GM19193 (cell line): Measurements from ENCODE around the gene AASDH.

ENCODE experiments used
- POLR2A ChIP-seq: IDR thresholded peaks from 4 replicates; pipeline ENCODE4 v1.6.1; 2011; ENCODE audit not compliant: insufficient read depth, insufficient read length; ENCODE audit errors: extremely low read depth

Gene AASDH

DNA sequence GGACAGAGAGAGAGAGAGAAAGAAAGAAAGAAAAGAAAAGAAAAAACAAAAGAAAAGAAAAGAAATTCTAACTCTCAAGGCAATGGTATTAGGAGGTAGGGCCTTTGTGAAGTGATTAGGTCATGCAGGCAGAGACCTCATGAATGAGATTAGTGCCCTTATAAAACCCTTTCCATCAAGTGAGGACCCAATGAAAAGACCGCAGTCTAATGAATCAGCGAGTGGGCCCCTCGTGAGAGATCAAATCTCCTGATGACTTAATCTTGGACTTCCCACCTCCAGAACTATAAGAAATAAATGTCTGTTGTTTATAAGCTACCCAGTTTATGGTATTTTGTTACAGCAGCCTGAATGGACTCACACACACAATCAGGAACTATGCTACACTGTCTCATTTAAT is 16.9 kb downstream of the AASDH start:
- no peak for TF ChIP-seq POLR2A

GRCh38 chr4:56360071-56360470 is 27.2 kb downstream of the AASDH start:
- TF ChIP-seq POLR2A: no peak

- no peak for TF ChIP-seq POLR2A
Observed at GRCh38 chr4:56356650-56357049, 30.6 kb downstream of the AASDH start.

DNA sequence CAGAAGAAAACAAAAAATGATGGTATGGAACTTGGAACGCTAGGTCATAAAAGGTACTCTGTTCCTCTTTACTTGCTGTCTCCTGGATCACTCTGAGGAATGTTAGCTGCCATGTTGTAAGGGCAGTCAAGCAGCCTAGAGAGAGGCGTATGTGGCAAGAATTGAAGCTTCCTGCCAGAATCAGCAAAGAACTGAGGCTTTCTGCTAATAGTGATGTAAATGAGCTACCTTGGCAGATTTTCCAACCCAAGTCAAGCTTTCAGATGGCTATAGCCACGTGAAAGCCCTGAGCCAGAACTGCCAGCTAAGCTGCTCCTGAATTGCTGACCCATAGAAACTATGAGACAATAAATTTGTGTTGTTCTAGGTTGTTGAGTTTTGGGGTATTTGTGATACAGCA is 38.7 kb downstream of the AASDH start:
- TF ChIP-seq POLR2A: no peak

DNA sequence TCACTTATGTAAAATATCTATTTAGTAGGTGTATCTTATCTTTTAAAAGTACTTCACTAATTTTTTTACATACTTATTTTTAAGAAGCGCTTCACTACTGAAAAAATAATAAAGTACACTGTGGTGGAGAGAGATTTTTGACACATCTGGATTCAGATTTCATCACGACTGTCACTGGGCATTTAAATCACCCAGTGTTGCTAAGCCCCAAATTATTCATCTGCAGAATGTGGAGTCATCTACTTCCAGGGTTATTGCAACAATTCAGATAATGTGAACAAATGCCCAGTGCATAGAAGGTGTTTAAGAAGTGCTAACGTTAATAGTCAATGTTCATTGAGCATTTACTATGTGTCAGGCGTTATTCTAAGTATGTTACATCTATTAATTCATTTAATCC is 41.8 kb downstream of the AASDH start:
- no peak for TF ChIP-seq POLR2A

GRCh38 chr4:56342746-56343145 is 44.5 kb downstream of the AASDH start:
- TF ChIP-seq POLR2A: no peak

DNA sequence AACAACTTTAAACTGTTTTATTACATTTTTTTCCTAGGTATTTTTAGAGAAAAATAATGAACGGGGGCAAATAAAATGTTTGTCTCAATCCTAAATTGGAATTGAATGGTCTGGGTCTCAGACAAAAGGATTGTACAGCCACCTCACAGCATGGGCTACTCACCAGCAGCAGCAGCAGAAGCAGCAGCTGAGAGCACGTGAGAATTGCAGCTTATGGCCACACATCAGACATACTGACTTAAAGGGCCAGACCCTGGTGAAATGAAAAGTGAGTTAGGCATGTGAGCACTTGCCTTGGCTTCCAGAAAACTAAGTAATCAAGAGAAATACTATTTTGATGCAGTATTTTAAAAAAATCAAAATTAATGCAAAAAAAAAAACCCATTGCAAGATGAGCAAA is 56.6 kb downstream of the AASDH start:
- no peak for TF ChIP-seq POLR2A

- TF ChIP-seq POLR2A: no peak
Observed at GRCh38 chr4:56326363-56326762, 60.9 kb downstream of the AASDH start.

DNA sequence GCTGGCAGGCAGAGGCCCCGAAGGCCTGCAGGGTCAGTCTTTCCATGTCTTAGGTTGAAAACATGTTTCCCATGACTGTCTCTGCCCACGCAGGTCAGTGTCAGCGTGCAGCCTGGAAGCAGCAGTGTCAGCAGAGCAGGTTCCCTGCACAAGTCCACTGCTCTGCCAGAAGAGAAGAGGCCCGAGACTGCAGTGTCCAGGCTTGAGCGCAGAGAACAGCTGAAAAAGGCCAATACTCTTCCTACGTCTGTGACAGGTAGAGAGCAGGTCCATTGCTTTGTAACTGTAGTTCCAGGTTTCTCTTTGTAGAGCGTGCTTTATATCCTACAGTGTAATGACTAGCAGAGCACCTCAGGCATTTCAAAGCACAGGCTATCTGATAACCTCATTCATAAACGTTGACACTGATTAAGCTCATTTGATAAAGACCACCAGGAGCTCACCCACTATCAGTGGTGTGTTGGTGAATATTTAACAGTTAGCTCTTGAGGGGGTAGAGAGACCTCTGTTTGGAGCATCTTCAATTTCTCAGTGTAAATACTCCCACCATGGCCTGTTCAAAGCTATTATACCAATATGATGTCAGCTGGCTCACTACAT is 63.2 kb downstream of the AASDH start:
- TF ChIP-seq POLR2A: no peak

DNA sequence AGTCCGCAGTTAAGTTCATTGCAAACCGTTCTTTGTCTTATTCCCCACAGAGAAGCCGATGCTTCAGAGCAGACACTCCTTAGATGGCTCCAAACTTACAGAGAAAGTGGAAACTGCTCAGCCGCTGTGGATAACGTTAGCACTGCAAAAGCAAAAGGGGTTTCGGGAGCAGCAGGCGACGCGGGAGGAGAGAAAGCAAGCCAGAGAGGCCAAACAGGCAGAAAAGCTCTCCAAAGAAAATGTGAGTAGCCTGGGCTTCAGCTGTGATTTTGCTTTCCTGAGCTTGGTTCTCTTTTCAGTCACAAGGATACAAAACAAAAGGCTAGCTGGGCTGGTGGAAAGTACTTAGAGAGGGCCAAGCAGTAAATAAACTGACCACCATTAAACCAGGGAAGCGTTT is 64.0 kb downstream of the AASDH start:
- no peak for TF ChIP-seq POLR2A

GRCh38 chr4:56321251-56321650 is 66.0 kb downstream of the AASDH start:
- TF ChIP-seq POLR2A: no peak

GRCh38 chr4:56320293-56320692 is 67.0 kb downstream of the AASDH start:
- no peak for TF ChIP-seq POLR2A

GRCh38 chr4:56318555-56318954 is 68.7 kb downstream of the AASDH start:
- TF ChIP-seq POLR2A: no peak

DNA sequence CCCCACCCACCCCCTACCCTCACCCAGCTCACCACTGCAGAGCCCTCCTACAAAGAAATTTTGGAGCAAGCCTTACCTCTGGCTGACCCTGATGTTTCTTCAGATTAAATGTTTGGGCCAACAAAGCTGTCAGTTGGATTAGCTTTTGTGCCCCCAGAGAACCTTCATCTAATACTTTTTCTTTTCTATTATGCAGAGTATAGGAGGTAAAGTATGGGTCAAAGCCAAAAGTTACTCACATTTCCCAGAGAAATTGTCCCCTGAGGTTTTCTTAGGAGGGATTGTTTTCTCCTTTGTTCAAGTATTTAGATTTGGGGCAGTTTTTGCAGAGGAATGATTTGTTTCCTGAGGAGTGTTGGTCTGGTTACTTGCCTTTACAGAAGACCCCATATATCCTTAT is 69.5 kb downstream of the AASDH start:
- TF ChIP-seq POLR2A: no peak

DNA sequence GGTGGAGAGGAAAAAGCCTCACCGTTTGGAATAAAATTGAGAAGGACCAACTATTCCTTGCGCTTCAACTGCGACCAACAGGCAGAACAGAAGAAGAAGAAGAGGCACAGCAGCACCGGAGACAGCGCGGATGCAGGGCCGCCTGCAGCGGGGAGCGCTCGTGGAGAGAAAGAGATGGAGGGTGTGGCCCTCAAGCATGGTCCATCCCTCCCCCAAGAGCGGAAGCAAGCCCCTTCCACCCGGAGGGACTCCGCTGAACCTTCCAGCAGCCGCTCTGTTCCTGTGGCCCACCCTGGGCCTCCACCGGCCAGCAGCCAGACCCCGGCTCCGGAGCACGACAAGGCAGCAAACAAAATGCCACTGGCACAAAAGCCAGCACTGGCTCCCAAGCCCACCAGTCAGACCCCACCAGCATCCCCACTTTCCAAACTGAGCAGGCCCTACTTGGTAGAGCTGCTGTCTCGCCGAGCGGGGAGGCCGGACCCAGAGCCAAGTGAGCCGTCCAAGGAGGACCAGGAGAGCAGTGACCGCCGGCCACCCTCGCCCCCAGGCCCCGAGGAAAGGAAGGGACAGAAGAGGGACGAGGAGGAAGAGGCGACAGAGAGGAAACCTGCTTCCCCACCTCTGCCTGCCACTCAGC is 71.2 kb downstream of the AASDH start:
- no peak for TF ChIP-seq POLR2A

GRCh38 chr4:56315543-56315942 is 71.7 kb downstream of the AASDH start:
- no peak for TF ChIP-seq POLR2A

DNA sequence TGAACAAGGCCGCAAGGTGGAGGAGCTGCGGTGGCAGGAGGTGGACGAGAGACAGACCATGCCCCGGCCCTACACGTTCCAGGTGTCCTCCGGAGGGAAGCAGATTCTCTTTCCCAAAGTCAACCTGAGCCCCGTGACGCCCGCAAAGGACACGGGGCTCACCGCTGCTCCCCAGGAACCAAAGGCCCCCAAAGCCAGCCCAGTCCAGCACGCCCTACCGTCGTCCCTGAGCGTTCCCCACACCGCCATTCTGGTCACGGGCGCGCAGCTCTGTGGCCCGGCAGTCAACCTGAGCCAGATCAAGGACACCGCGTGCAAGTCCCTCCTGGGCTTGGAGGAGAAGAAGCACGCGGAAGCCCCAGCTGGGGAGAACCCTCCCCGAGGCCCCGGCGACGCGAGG is 72.2 kb downstream of the AASDH start:
- TF ChIP-seq POLR2A: no peak

- TF ChIP-seq POLR2A: no peak
Observed at GRCh38 chr4:56314207-56314915, 72.9 kb downstream of the AASDH start.
